Measurements from ENCODE around the gene CCL24.
A peak's percentile ranks its signal among the peaks of the same experiment; 100 is the strongest.
"Not testable (repeated sequence)": the region's sequence is repeated elsewhere in the genome, so short reads cannot be mapped to it uniquely, and the experiment has no call there.

Gene CCL24

DNA sequence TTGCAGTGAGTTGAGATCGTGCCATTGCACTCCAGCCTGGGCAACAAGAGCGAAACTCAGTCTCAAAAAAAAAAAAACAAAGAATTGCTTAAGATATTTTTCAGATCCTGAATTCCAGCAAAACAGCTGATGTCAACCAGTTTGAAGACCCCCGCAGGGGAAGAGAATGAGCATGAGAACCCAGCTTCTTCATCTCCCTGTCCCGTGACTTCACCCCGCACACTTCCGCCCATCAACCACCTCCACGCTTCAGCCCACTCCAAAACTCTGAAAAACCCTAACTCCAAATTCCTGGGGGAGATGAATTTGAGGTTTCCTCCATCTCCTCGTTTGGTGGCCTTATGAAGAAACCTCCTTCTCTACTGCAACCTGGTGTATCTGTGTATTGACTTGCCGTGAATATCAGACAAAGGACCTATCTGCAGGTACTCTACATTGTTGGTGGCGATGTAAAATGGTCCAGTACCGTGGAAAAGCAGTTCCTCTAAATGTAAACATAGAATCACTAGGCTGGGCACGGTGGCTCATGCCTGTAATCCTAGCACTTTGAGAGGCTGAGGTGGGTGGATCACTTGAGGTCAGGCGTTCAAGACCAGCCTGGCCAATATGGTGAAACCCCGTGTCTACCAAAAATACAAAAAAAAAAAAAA is 24.8 kb upstream of the CCL24 start:
- Mint-ChIP-seq H3K4me1 (ENCODE audit: low read depth) (peaks cover 79% of the 10 kb centered on the region), H3K27ac (peak overlapping the region; percentile 85), H3K36me3 (ENCODE audit: low read depth) (peaks cover 11% of the 10 kb centered on the region)
- H3K4me3 Mint-ChIP-seq; H3K27me3 Mint-ChIP-seq; intact Hi-C loops (cut with micrococcal nuclease); H3K9me3 Mint-ChIP-seq: not testable (repeated sequence)

DNA sequence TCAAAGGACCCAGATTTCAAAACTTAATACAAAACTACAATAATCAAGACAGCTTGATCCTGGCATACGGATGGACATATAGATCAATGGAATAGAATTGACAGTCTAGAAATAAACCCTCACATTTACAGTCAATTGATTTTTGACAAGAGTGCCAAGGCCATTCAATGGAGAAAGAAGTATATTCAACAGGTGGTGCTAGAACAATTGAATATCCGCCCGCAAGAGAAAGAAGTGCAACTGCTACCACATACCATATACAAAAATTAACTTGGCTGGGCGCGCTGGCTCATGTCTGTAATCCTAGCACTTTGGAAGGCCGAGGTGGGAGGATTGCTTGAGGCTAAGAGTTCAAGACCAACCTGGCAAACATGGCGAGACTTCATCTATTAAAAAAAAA is 23.2 kb upstream of the CCL24 start:
- no peak overlapping the region for H3K4me3 Mint-ChIP-seq
- no peaks in the 10 kb centered on the region for H3K9me3 Mint-ChIP-seq
- intact Hi-C loops (cut with micrococcal nuclease), result no loop called here
- peaks cover 7% of the 10 kb centered on the region for H3K36me3 Mint-ChIP-seq (ENCODE audit: low read depth)
- H3K4me1 Mint-ChIP-seq (ENCODE audit: low read depth), result peaks cover 78% of the 10 kb centered on the region
- peaks cover 21% of the 10 kb centered on the region for H3K27me3 Mint-ChIP-seq
- peak overlapping the region; percentile 85 for H3K27ac Mint-ChIP-seq

DNA sequence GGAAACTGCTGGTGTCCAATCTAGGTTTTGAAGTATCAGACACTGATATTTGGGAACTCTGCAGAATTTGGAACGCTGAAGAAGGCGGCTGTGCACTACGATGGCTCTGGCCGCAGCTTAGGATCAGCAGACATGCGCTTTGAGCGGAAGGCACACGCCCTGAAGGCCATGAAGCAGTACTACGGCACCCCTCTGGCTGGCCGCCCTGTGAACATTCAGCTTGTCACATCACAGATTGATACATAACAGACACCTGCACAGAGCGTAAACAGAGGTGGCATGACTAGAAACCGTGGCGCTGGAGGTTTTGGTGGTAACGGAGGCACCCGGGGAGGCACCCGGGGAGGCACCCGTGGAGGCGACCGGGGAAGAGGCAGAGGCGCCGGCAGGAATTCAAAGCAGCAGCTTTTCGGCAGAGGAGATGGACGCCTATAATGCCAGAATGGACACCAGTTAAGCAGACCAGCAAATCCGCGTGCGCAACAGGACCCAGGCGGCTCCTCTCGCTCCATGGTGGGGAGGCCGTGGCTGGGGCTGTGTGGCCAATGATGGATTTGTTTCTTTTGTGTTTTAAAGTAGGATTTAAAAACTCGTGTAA is 22.2 kb upstream of the CCL24 start:
- H3K27ac Mint-ChIP-seq, result peak overlapping the region; percentile 72
- peaks cover 23% of the 10 kb centered on the region for H3K27me3 Mint-ChIP-seq
- no peak overlapping the region for H3K4me3 Mint-ChIP-seq
- intact Hi-C loops (cut with micrococcal nuclease), result no loop called here
- H3K9me3 Mint-ChIP-seq, result no peaks in the 10 kb centered on the region
- peaks cover 7% of the 10 kb centered on the region for H3K36me3 Mint-ChIP-seq (ENCODE audit: low read depth)
- H3K4me1 Mint-ChIP-seq (ENCODE audit: low read depth), result peaks cover 71% of the 10 kb centered on the region

DNA sequence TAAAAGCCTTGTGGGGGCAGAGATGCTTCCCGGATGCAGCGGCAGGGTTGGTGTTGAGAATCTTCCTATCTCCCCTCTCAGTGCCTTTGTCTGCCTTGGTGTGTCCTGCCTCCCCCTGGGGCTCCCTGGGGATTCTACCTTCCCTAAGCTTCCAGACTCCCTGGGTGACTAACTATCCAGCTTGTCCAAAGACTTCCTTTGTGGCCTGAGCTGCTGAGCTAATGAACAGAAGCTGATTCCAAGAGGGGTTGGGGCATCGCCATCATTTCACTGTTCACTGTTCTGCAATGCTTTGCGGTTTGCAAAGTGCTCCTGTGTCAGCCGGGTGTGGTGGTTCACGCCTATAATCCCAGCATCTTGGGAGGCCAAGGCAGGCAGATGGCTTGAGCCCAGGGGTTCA is 20.1 kb upstream of the CCL24 start:
- intact Hi-C loops (cut with micrococcal nuclease); H3K36me3 Mint-ChIP-seq (ENCODE audit: low read depth); H3K9me3 Mint-ChIP-seq; H3K4me3 Mint-ChIP-seq: not testable (repeated sequence)
- Mint-ChIP-seq H3K27ac (peak overlapping the region; percentile 37), H3K4me1 (ENCODE audit: low read depth) (peaks cover 70% of the 10 kb centered on the region), H3K27me3 (peaks cover 30% of the 10 kb centered on the region)

DNA sequence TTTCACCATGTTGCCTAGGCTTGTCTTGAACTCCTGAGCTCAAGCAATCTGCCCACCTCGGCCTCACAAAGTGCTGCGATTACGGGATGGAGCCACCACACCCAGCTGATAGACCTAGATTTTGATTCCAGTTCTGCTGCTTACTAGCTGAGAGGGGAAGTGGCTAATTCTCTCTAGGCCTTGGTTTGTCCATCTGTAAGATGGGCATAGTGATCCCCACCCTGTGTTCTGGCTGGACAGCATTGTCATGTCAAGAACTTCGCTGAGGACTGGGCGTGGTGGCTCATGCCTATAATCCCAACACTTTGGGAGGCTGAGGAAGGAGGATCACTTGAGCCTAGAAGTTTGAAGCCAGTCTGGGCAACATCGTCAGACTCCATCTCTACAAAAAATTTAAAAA is 17.4 kb upstream of the CCL24 start:
- Mint-ChIP-seq H3K4me1 (ENCODE audit: low read depth) (peaks cover 64% of the 10 kb centered on the region), H3K4me3 (no peak overlapping the region)

DNA sequence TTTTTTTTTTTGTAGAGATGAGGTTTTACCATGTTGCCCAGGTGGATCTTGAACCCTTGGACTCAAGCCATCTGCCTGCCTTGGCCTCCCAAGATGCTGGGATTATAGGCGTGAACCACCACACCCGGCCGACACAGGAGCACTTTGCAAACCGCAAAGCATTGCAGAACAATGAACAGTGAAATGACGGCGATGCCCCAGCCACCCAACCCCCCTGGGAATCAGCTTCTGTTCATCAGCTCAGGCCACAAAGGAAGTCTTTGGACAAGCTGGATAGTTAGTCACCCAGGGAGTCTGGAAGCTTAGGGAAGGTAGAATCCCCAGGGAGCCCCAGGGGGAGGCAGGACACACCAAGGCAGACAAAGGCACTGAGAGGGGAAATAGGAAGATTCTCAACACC is 16.1 kb upstream of the CCL24 start:
- H3K36me3 Mint-ChIP-seq (ENCODE audit: low read depth); H3K4me3 Mint-ChIP-seq; intact Hi-C loops (cut with micrococcal nuclease); H3K9me3 Mint-ChIP-seq: not testable (repeated sequence)
- Mint-ChIP-seq H3K27ac (peak overlapping the region; percentile 42), H3K4me1 (ENCODE audit: low read depth) (peaks cover 54% of the 10 kb centered on the region), H3K27me3 (peaks cover 37% of the 10 kb centered on the region)

More for the DNA sequence above, 17.4 kb upstream of the CCL24 start:
- peak overlapping the region; percentile 42 for H3K27ac Mint-ChIP-seq
- no peaks in the 10 kb centered on the region for H3K9me3 Mint-ChIP-seq
- peaks cover 38% of the 10 kb centered on the region for H3K27me3 Mint-ChIP-seq
- H3K36me3 Mint-ChIP-seq (ENCODE audit: low read depth), result peaks cover 6% of the 10 kb centered on the region
- intact Hi-C loops (cut with micrococcal nuclease), result no loop called here

DNA sequence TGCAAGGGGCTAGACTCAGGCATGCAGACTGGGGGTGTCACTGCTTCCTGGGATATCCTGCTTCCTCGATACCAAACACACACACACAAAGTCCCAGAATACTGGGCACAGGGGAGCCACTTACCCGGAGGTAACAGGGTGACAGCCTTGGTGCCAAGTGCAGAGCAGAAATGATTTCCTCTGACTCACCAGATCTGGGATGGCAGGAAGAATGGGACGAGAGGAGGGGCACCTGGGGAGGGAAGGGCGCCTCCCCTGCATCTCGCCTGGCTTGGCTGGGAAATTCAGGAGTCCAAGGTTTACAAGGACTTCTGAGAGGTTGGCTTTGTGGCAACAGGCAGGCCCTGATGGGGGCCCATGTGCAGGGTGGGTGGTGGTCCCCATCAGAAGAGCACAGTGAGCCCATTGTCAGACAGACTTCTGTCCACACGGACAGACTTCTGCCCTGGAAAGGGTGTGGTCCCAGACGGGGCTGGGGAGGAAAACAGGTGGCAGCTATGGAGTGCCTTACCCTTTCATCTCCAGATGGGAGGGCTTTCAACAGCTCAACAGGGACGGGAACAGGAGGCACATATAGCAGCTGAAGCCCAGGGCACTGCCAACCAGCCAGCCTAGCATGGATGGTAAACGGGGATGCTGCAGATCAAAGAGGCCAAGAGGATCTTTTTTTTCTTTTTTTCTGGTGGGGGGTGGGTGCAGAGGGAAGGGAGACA is 9.7 kb upstream of the CCL24 start:
- Mint-ChIP-seq H3K36me3 (ENCODE audit: low read depth) (no peaks in the 10 kb centered on the region), H3K4me1 (ENCODE audit: low read depth) (peaks cover 59% of the 10 kb centered on the region), H3K9me3 (no peaks in the 10 kb centered on the region), H3K4me3 (no peak overlapping the region), H3K27me3 (peaks cover 22% of the 10 kb centered on the region), H3K27ac (peak overlapping the region; percentile 16)
- intact Hi-C loops (cut with micrococcal nuclease), result no loop called here

DNA sequence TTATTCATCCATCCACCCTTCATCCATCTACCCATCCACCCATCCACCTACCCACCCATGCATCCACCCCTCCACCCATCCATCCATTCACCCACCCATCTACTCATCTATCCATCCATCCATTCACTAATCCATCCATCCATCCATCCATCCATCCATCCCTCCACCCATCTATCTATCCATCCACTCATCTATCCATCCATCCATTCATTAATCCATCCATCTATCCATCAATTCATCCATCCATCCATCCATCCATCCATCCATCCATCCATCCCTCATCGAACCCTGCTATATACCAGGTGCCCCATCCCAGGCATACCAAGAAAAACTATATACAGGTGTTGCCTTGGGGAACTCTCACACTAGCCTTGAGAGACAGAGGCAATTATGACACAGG is 7.1 kb upstream of the CCL24 start:
- no peaks in the 10 kb centered on the region for H3K36me3 Mint-ChIP-seq (ENCODE audit: low read depth)
- H3K4me3 Mint-ChIP-seq, result no peak overlapping the region
- H3K27me3 Mint-ChIP-seq, result peaks cover 15% of the 10 kb centered on the region
- intact Hi-C loops (cut with micrococcal nuclease), result no loop called here
- peak overlapping the region; percentile 76 for H3K27ac Mint-ChIP-seq
- H3K4me1 Mint-ChIP-seq (ENCODE audit: low read depth), result peaks cover 62% of the 10 kb centered on the region
- no peaks in the 10 kb centered on the region for H3K9me3 Mint-ChIP-seq

DNA sequence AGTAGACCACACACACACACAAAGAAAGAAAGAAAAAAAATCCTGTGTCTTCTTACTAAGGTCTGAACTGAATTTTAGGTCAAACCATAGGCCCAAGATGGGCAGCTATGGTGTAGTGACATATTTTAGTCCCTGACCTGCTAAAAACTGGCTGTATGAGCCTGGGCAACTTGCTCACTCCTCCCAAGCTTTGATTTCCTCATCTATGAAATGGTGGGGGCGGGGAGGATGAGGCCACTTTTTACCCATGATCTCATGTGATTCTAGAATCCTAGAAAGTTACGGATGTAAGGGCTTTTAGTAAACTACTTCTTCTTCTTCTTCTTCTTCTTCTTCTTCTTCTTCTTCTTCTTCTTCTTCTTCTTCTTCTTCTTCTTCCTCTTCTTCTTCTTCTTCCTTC is 6.1 kb upstream of the CCL24 start:
- intact Hi-C loops (cut with micrococcal nuclease), result loop anchor here (10.0 kb wide), 1 partner anchor 45 kb away; no protein-coding TSS in a partner anchor
- H3K4me1 Mint-ChIP-seq (ENCODE audit: low read depth), result peaks cover 72% of the 10 kb centered on the region
- H3K27me3 Mint-ChIP-seq, result peaks cover 15% of the 10 kb centered on the region
- H3K36me3 Mint-ChIP-seq (ENCODE audit: low read depth), result no peaks in the 10 kb centered on the region
- peak overlapping the region; percentile 76 for H3K27ac Mint-ChIP-seq
- H3K9me3 Mint-ChIP-seq, result no peaks in the 10 kb centered on the region
- no peak overlapping the region for H3K4me3 Mint-ChIP-seq

DNA sequence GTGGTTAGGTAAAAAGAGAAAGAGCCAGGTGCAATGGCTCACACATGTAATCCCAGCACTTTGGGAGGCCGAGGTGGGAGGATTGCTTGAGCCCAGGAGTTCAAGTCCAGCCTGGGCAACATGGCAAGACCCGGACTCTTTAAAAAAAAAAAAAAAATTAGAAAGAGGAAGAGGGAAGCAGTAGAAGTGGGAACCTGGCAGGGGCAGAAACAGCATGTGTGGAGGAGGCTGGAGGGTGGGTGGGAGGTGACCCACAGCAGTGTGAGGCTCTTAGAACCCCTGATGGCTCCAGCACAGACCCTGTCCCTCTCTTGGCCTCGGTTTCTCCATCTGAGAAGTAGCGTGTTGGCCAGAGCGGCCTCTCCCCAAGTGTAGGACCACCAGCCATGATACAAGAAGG is 4.9 kb upstream of the CCL24 start:
- no peaks in the 10 kb centered on the region for H3K9me3 Mint-ChIP-seq

DNA sequence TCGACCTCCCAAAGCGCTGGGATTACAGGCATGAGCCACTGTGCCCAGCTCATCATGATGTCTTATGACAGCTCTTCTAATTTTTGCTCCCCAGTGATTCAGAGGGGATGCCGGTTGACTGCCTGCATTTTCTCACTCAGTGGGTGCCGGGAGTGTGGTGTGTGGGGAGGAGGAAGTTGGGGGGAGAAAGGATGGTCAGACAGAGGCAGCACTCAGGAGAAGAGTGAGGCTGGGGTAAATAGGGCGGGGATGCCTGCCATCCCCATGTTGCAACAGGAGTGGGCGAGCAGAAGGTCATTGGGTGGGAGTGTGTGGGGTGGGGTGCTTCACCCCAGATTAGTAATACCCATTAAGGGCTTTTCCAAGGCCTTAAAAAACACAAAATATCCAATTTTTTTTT is 3.5 kb upstream of the CCL24 start:
- intact Hi-C loops (cut with micrococcal nuclease), result loop anchor here (10.0 kb wide), 1 partner anchor 48 kb away; no protein-coding TSS in a partner anchor
- H3K27ac Mint-ChIP-seq, result peak overlapping the region; percentile 66
- H3K27me3 Mint-ChIP-seq, result peaks cover 9% of the 10 kb centered on the region
- no peak overlapping the region for H3K4me3 Mint-ChIP-seq
- H3K4me1 Mint-ChIP-seq (ENCODE audit: low read depth), result peaks cover 82% of the 10 kb centered on the region
- H3K36me3 Mint-ChIP-seq (ENCODE audit: low read depth), result peaks cover 5% of the 10 kb centered on the region
- no peaks in the 10 kb centered on the region for H3K9me3 Mint-ChIP-seq

More for the DNA sequence above, 4.9 kb upstream of the CCL24 start:
- no peaks in the 10 kb centered on the region for H3K36me3 Mint-ChIP-seq (ENCODE audit: low read depth)
- peaks cover 83% of the 10 kb centered on the region for H3K4me1 Mint-ChIP-seq (ENCODE audit: low read depth)
- intact Hi-C loops (cut with micrococcal nuclease), result loop anchor here (10.0 kb wide), 1 partner anchor 46 kb away; no protein-coding TSS in a partner anchor
- H3K27ac Mint-ChIP-seq, result peak overlapping the region; percentile 66
- H3K4me3 Mint-ChIP-seq, result peak overlapping the region; percentile 1
- peaks cover 14% of the 10 kb centered on the region for H3K27me3 Mint-ChIP-seq

DNA sequence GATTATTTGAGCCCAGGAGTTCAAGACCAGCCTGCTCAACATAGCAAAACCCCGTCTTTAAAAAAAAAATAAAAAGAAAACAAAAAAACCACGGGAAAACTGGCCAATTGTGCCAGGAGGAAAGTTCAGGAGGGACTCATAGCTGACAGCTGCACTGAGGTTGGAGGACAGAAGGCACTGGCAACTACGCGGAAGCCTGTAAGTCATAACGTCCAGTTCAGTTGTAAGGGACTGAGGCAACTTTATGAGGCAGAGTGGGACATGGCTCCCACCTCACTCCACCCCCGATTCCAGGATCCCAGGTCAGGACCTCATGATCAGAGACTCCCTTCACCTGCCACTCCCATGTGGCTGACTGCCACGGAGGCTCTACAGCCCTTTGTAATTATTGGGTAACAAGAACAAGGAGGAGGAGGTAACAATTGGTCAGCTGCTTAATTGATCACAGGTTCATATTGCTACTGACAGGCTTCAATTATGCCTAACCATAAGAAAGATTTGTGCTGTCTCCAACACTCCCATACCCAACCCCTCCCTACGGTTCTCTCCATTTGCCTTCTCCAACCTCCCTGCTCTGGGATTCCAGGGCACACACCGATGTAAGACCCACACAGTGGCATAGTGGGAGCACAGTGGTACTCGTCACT is 1.9 kb upstream of the CCL24 start:
- peaks cover 2% of the 10 kb centered on the region for H3K27me3 Mint-ChIP-seq
- H3K4me1 Mint-ChIP-seq (ENCODE audit: low read depth), result peaks cover 77% of the 10 kb centered on the region
- H3K36me3 Mint-ChIP-seq (ENCODE audit: low read depth), result peaks cover 20% of the 10 kb centered on the region
- H3K9me3 Mint-ChIP-seq, result no peaks in the 10 kb centered on the region
- H3K4me3 Mint-ChIP-seq, result no peak overlapping the region
- intact Hi-C loops (cut with micrococcal nuclease), result loop anchor here (10.0 kb wide), 1 partner anchor 49 kb away; no protein-coding TSS in a partner anchor
- peak overlapping the region; percentile 13 for H3K27ac Mint-ChIP-seq

DNA sequence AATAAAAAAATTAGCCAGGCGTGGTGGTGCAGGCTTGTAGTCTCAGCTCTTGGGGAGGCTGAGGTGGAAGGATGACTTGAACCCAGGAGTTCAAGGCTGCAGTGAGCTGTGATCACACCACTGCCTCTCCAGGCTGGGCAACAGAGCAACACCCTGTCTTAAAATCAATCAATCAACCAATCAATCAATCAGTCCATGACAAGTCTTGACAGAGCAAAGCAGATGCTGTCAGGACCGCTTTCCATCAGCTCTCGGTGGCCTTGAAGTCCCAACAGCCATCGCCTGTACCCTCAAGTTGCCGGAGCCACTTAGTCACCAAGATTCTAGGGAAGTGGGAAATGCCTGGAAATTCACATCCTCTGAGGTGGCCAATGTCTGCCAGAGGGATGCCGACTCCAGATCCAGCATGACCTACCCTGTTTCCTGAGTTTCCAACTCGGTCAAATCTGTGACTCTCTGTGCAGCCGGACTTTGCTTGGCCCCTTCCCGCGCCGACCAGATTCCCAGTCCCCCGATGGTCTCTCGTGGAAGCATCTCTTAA is 871 bp upstream of the CCL24 start:
- Mint-ChIP-seq H3K4me3 (no peak overlapping the region), H3K9me3 (no peaks in the 10 kb centered on the region), H3K4me1 (ENCODE audit: low read depth) (peaks cover 66% of the 10 kb centered on the region), H3K27ac (peak overlapping the region; percentile 73), H3K36me3 (ENCODE audit: low read depth) (peaks cover 30% of the 10 kb centered on the region), H3K27me3 (peaks cover 2% of the 10 kb centered on the region)
- intact Hi-C loops (cut with micrococcal nuclease), result loop anchor here (10.0 kb wide), 1 partner anchor 50 kb away; no protein-coding TSS in a partner anchor
